HEK293 (cell line): Measurements from ENCODE around the gene ZFYVE28.

ENCODE experiments used
- CTCF ChIP-seq: fragments of 450-650 bp; formaldehyde crosslinking; IDR thresholded peaks from 2 replicates; pipeline ENCODE4 v1.5.1; 2016; ENCODE audit warnings: missing biosample characterization, missing genetic modification characterization
- PATZ1 ChIP-seq: fragments of 450-650 bp; formaldehyde crosslinking; IDR thresholded peaks from 2 replicates; pipeline ENCODE4 v1.5.1; 2016; ENCODE audit warnings: missing biosample characterization, missing genetic modification characterization
- ZEB2 ChIP-seq: fragments of 450-650 bp; formaldehyde crosslinking; IDR thresholded peaks from 2 replicates; pipeline ENCODE4 v1.5.1; 2016; ENCODE audit warnings: missing biosample characterization, missing genetic modification characterization
- ZFP69B ChIP-seq: fragments of 450-650 bp; formaldehyde crosslinking; IDR thresholded peaks from 2 replicates; pipeline ENCODE4 v1.5.1; 2016; ENCODE audit warnings: missing biosample characterization, missing genetic modification characterization
- ZNF221 ChIP-seq: fragments of 450-650 bp; formaldehyde crosslinking; IDR thresholded peaks from 2 replicates; pipeline ENCODE4 v1.5.1; 2017; ENCODE audit warnings: missing biosample characterization, missing genetic modification characterization, borderline replicate concordance
- ZNF366 ChIP-seq: fragments of 450-650 bp; formaldehyde crosslinking; conservative IDR thresholded peaks from 2 replicates; pipeline ENCODE4 v1.5.1; 2016; ENCODE audit warnings: missing biosample characterization, missing genetic modification characterization
- ZNF580 ChIP-seq: fragments of 450-650 bp; formaldehyde crosslinking; IDR thresholded peaks from 2 replicates; pipeline ENCODE4 v1.5.1; 2016; ENCODE audit warnings: missing biosample characterization, missing genetic modification characterization
- ZNF600 ChIP-seq: fragments of 450-650 bp; formaldehyde crosslinking; IDR thresholded peaks from 2 replicates; pipeline ENCODE4 v1.5.1; 2016; ENCODE audit warnings: missing biosample characterization, missing genetic modification characterization
- ZNF707 ChIP-seq: fragments of 450-650 bp; formaldehyde crosslinking; IDR thresholded peaks from 2 replicates; pipeline ENCODE4 v1.5.1; 2016; ENCODE audit warnings: missing biosample characterization, missing genetic modification characterization
- TF ChIP-seq, protein P1 (sequence below): fragments of 450-650 bp; formaldehyde crosslinking; IDR thresholded peaks from 2 replicates; pipeline ENCODE4 v1.5.1; 2016; ENCODE audit warnings: missing biosample characterization, missing genetic modification characterization

GRCh38 chr4:2275546-2276251 lies 142.7 kb downstream of the ZFYVE28 start:
- TF ChIP-seq PATZ1 (tag by site-specific recombination) (no peak), CTCF (tag by site-specific recombination) (no peak), ZFP69B (tag by site-specific recombination) (no peak), ZEB2 (tag by site-specific recombination) (no peak), ZNF366 (no peak), ZNF580 (no peak), ZNF600 (no peak), ZNF707 (no peak), ZNF221 (tag by site-specific recombination) (no peak)
- TF ChIP-seq, protein P1, sequence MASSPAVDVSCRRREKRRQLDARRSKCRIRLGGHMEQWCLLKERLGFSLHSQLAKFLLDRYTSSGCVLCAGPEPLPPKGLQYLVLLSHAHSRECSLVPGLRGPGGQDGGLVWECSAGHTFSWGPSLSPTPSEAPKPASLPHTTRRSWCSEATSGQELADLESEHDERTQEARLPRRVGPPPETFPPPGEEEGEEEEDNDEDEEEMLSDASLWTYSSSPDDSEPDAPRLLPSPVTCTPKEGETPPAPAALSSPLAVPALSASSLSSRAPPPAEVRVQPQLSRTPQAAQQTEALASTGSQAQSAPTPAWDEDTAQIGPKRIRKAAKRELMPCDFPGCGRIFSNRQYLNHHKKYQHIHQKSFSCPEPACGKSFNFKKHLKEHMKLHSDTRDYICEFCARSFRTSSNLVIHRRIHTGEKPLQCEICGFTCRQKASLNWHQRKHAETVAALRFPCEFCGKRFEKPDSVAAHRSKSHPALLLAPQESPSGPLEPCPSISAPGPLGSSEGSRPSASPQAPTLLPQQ (tag by site-specific recombination), result no peak
